K562 (cell line): ENCODE data around the gene LNX2. TPM values are rescaled to one million over a fixed set of nuclear protein-coding genes. Genes with fewer than 3 reads are reported as not detected.

ENCODE experiments used
- ATF1 ChIP-seq, 2 experiments: fragments of 450-650 bp in 1 of 2; IDR thresholded peaks; 2 replicates each; pipeline ENCODE4 v1.6.1; 2016; ENCODE audit warnings: missing compliant biosample characterization in 1 of 2, missing genetic modification characterization in 1 of 2
- CBX1 ChIP-seq: sonication (generic); IDR thresholded peaks from 2 replicates; pipeline ENCODE4 v1.6.1; 2016; ENCODE audit warnings: antibody characterized with exemption, low read depth, mild to moderate bottlenecking
- CHD1 ChIP-seq: fragments of 200-600 bp; sonication (generic); IDR thresholded peaks from one replicate; pipeline ENCODE4 v1.6.1; 2012; ENCODE audit warnings: mild to moderate bottlenecking, moderate library complexity, low read length, inconsistent platforms
- ESRRA ChIP-seq: fragments of 450-650 bp; IDR thresholded peaks from 2 replicates; pipeline ENCODE4 v1.6.1; 2014; ENCODE audit warnings: low read depth, mild to moderate bottlenecking, moderate library complexity, borderline replicate concordance
- GATA2 ChIP-seq: sonication (generic); formaldehyde crosslinking; IDR thresholded peaks from 2 replicates; pipeline ENCODE4 v1.4.0; 2020; ENCODE audit warnings: mild to moderate bottlenecking, missing genetic modification reagents
- KHSRP ChIP-seq: fragments of 450-650 bp; IDR thresholded peaks from 2 replicates; pipeline ENCODE4 v1.6.1; 2017
- NRF1 ChIP-seq, 2 experiments: fragments of 450-650 bp; IDR thresholded peaks in 1 of 2; conservative IDR thresholded peaks in 1 of 2; 2 replicates each; pipeline ENCODE4 v1.6.1; 2014; ENCODE audit warnings: mild to moderate bottlenecking in 2 of 2
- PHF8 ChIP-seq: fragments of 200-600 bp; sonication (generic); IDR thresholded peaks from 2 replicates; pipeline ENCODE4 v1.6.1; 2012; ENCODE audit warnings: mixed run types, mild to moderate bottlenecking, inconsistent platforms, low read length, moderate library complexity, borderline replicate concordance
- SUPT5H ChIP-seq: fragments of 450-650 bp; IDR thresholded peaks from 2 replicates; pipeline ENCODE4 v1.6.1; 2016
- ZBTB8A ChIP-seq: fragments of 450-650 bp; IDR thresholded peaks from 2 replicates; pipeline ENCODE4 v1.6.1; 2018; ENCODE audit warnings: mild to moderate bottlenecking, moderate library complexity; ENCODE audit not compliant: partially characterized antibody
- ZNF695 ChIP-seq: fragments of 450-650 bp; formaldehyde crosslinking; IDR thresholded peaks from 2 replicates; pipeline ENCODE4 v1.4.0; 2020; ENCODE audit warnings: mild to moderate bottlenecking, moderate library complexity
- polyA plus RNA-seq, 8 experiments: library from polyadenylated mRNA; depleted of rRNA in 4 of 8; stranded (reverse) in 5 of 8; unstranded in 3 of 8; fragments of >200 nt; fragmentation: Nextera tagmentation in 2 of 8; fragmentation: Illumina TruSeq in 1 of 8; extraction: Ambion mirVana in 2 of 8; extraction: Trizol in 1 of 8; gene quantifications; 2 replicates each; pipeline versions ENCODE4 v1.2.1 to v1.2.3, GENCODE V29; 2011 to 2014; ENCODE audit warnings: inconsistent platforms in 1 of 8, missing spikeins in 1 of 8
- total RNA-seq, 7 experiments: library from RNA; depleted of rRNA in 6 of 7; stranded (reverse); fragments of >200 nt in 6 of 7; fragmentation: Illumina TruSeq in 2 of 7; extraction: Trizol in 2 of 7; gene quantifications; 2 replicates each; pipeline versions ENCODE4 v1.2.1 to v1.2.3, GENCODE V29; 2011 to 2021; ENCODE audit warnings: low replicate concordance in 1 of 7
- TF ChIP-seq, protein P1 (sequence below): fragments of 450-650 bp; IDR thresholded peaks from 2 replicates; pipeline ENCODE4 v1.6.1; 2016
- TF ChIP-seq, protein P2 (sequence below): fragments of 250-450 bp; sonication (Bioruptor Pico); IDR thresholded peaks from 2 replicates; pipeline ENCODE4 v1.8.0; 2022; ENCODE audit warnings: inconsistent platforms
- TF ChIP-seq, protein P3 (sequence below), 2 experiments: fragments of 450-650 bp; IDR thresholded peaks; 2 replicates each; pipeline ENCODE4 v1.6.1; 2016; ENCODE audit warnings: mild to moderate bottlenecking in 2 of 2, borderline replicate concordance in 1 of 2, low read depth in 1 of 2, moderate library complexity in 1 of 2

LNX2 gene
- total and polyA plus RNA-seq, 9 of the 15 experiments (the other 6 are each of a cell fraction or from before 2014, with no cell fraction given): 1.5 to 5.5 (median 4.0) TPM

DNA sequence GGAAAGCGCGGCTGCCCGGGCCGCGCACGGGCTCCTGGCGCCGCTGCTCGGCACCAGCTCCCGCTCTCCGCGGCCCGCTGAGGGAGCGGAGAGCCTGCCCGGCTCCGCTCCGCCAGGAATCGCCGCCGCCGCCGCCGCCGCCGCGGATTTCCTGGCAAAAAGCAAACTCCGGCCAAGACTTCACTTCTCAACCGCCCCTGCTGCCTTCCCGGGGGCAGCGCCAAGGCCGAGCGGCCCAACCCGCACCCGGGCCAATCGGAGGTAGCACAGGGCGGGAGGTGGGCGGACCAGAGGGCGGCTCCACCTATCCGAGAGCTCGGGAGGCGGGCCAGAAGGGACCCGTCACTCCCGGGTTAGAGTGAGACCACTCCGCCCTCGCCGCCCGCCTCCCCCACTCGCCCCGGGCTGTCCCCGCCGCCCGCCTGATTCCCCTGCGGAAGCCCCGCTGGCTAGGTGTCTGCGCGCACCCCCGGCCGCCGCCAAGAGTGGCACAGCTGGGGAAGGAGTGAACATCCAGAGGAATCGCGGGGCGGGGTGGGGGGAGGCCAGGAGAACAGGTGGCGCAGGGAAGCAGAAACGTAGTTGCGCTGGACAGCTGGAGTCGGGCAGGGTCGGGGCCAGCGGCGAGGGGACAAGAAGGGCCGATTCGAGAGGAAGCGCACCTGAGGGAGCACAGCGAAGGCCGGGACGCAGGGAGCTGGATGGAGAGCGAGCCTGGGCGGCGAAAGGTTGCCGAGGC is at the start of gene LNX2 (continued):
- TF ChIP-seq, protein P1, sequence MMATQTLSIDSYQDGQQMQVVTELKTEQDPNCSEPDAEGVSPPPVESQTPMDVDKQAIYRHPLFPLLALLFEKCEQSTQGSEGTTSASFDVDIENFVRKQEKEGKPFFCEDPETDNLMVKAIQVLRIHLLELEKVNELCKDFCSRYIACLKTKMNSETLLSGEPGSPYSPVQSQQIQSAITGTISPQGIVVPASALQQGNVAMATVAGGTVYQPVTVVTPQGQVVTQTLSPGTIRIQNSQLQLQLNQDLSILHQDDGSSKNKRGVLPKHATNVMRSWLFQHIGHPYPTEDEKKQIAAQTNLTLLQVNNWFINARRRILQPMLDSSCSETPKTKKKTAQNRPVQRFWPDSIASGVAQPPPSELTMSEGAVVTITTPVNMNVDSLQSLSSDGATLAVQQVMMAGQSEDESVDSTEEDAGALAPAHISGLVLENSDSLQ: peak; percentile 84
- peak; percentile 54 for TF ChIP-seq PHF8
- no peak for TF ChIP-seq ESRRA
- peak; percentile 42 for TF ChIP-seq CHD1
- TF ChIP-seq CBX1: 0 out of 2 replicates have a peak, but pooled peaks have one; percentile 3
- peak; percentile 64 for TF ChIP-seq SUPT5H
- TF ChIP-seq ZBTB8A: no peak
- TF ChIP-seq ATF1 (CRISPR knock-in tag; IDR thresholded peaks at IDR 0.05): 0 out of 2 replicates have a peak, but pooled peaks have one; percentile 17
- peak; percentile 79 for TF ChIP-seq ATF1 (tag; IDR thresholded peaks at IDR 0.05)
- TF ChIP-seq GATA2 (CRISPR knock-in tag): no peak
- TF ChIP-seq, protein P2, sequence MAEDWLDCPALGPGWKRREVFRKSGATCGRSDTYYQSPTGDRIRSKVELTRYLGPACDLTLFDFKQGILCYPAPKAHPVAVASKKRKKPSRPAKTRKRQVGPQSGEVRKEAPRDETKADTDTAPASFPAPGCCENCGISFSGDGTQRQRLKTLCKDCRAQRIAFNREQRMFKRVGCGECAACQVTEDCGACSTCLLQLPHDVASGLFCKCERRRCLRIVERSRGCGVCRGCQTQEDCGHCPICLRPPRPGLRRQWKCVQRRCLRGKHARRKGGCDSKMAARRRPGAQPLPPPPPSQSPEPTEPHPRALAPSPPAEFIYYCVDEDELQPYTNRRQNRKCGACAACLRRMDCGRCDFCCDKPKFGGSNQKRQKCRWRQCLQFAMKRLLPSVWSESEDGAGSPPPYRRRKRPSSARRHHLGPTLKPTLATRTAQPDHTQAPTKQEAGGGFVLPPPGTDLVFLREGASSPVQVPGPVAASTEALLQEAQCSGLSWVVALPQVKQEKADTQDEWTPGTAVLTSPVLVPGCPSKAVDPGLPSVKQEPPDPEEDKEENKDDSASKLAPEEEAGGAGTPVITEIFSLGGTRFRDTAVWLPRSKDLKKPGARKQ (CRISPR knock-in tag): no peak
- TF ChIP-seq NRF1 (conservative IDR thresholded peaks at IDR 0.05 in 1 of 2, IDR thresholded peaks at IDR 0.05 in 1 of 2): peak in 1 of 2 experiments; percentile 23; a peak in 2 of 4 replicates
- TF ChIP-seq ZNF695 (CRISPR knock-in tag): no peak
- TF ChIP-seq KHSRP: no peak
- TF ChIP-seq, protein P3, sequence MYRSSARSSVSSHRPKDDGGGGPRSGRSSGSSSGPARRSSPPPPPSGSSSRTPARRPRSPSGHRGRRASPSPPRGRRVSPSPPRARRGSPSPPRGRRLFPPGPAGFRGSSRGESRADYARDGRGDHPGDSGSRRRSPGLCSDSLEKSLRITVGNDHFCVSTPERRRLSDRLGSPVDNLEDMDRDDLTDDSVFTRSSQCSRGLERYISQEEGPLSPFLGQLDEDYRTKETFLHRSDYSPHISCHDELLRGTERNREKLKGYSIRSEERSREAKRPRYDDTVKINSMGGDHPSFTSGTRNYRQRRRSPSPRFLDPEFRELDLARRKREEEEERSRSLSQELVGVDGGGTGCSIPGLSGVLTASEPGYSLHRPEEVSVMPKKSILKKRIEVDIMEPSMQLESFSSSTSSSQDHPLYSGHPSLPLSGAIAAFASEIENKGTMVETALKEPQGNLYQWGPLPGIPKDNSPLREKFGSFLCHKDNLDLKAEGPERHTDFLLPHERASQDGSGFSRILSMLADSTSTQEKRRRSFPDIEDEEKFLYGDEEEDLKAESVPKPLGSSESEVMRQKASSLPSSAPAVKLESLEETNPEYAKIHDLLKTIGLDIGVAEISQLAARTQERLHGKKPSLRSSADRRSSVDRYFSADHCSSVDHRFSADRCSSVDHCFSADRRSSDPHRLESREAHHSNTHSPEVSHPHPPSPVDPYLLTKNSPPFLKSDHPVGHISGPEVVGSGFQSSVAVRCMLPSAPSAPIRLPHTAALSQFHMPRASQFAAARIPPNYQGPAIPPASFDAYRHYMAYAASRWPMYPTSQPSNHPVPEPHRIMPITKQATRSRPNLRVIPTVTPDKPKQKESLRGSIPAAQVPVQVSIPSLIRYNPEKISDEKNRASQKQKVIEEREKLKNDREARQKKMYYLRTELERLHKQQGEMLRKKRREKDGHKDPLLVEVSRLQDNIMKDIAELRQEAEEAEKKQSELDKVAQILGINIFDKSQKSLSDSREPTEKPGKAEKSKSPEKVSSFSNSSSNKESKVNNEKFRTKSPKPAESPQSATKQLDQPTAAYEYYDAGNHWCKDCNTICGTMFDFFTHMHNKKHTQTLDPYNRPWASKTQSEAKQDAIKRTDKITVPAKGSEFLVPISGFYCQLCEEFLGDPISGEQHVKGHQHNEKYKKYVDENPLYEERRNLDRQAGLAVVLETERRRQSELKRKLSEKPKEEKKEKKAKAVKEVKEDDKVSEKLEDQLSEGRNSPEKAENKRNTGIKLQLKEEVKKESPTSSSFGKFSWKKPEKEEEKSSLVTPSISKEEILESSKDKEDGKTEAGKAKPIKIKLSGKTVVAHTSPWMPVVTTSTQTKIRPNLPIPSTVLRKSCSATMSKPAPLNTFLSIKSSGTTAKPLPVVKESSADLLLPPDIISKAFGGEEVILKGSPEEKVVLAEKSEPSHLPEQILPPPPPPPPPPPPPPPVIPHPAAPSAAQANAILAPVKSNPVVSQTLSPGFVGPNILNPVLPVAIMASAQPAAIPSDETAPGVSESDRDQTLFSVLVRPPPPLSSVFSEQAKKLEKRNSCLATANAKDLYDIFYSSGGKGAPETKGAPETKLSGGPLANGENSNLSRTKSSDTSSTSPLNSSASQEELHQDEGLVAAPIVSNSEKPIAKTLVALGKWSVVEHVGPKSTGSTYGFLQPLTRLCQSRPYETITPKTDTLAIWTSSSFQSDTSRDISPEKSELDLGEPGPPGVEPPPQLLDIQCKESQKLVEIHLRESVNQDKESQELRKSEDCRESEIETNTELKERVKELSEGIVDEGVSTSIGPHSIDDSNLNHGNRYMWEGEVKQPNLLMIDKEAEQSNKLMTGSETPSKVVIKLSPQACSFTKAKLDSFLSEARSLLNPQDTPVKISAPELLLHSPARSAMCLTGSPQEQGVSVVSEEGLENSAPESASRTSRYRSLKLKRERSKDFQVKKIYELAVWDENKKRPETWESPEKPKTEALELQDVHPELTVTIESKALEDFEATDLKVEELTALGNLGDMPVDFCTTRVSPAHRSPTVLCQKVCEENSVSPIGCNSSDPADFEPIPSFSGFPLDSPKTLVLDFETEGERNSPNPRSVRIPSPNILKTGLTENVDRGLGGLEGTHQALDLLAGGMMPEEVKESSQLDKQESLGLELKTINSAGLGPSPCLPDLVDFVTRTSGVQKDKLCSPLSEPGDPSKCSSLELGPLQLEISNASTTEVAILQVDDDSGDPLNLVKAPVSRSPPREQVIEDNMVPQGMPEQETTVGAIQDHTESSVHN (IDR thresholded peaks at IDR 0.05; ENCODE audit: borderline replicate concordance in 1 of 2, low read depth in 1 of 2): no peak
